GM21723 (cell line): ENCODE results near the gene EAF2.

ENCODE experiments used
- ATAC-seq: cut with Tn5 transposase; IDR thresholded peaks from one replicate; pipeline ENCODE4 v1.9.1; 2021; ENCODE audit warnings: mild to moderate bottlenecking, moderate library complexity; ENCODE audit not compliant: unreplicated experiment

The EAF2 gene

GRCh38 chr3:121834671-121835464, at the start of gene EAF2, which contains the start of gene IQCB1:
Gene EAF2 (plus strand): TSS chr3:121835209. CDS start chr3:121835286, 77 bp downstream.
Gene IQCB1 (minus strand): TSS chr3:121835060. CDS start chr3:121828960, 6,100 bp downstream.
- peak; percentile 98 for ATAC-seq

- no peak for ATAC-seq
These were observed 48.5 kb upstream of the EAF2 start for GRCh38 chr3:121786485-121786884.

DNA sequence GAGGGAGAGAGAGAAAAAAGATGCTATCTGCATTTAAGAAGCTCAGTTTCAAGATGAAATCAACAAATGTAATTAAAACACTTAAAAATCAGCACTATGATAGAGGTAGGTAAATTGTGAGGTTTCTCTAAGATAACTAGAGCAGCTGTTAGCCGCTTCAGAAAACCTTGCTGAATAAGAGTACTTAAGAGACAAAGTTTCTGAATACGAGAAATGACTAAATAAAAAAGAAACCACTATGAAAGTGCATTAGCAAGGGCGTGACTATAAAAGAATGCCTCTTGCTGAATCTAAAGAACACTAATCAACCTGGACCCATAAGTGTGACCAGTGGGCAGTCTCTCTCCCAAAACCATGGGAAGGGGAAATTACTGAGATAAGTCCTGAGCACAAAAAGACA, 41.9 kb upstream of the EAF2 start:
- peak; percentile 64 for ATAC-seq

- ATAC-seq, result peak; percentile 54
These were observed 40.6 kb upstream of the EAF2 start for GRCh38 chr3:121794264-121794983.

- ATAC-seq, result no peak
These were observed 38.0 kb upstream of the EAF2 start for GRCh38 chr3:121796970-121797369.

DNA sequence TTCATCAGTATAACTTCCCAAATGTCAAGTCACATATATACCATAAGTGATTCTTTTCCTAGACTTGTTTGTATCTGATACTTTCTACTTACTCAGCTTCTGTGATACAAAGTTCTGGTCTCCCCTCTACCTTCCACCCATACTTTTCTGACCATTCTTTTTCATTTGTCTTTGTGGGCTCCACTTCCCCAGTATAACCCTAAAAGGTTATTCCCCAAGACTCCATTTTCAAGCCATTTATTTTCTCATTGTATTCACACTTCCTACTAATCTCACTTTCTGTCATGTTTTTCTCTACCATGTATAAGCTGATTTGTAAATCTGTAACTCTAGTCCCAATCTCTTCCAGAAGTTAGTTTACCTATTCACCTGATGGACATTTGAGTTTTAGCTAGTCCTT, 34.1 kb upstream of the EAF2 start:
- no peak for ATAC-seq

DNA sequence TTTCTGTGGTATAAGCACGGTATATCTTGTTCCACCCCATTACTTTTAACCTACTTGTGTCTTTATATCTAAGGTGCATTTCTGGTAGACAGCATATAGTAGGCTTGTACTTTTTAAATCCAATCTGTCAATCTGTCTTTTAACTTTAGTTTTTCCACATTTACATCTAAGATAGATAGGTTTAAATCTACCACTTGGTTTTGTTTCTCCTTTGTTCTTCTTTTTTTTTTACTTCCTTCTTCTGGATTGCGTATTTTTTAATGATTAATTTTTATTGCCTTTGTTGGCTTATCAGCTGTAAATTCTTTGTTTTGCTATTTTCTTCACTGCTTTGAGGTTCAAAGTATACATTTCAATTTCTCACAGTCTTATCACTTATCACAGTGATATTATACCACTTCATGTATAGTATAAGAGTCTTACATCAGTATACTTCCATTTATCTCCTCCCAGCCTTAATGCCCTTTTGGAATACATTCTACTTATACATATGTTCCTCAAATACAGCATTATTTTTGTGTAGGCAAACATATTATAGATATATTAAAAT, 31.2 kb upstream of the EAF2 start:
- no peak for ATAC-seq

DNA sequence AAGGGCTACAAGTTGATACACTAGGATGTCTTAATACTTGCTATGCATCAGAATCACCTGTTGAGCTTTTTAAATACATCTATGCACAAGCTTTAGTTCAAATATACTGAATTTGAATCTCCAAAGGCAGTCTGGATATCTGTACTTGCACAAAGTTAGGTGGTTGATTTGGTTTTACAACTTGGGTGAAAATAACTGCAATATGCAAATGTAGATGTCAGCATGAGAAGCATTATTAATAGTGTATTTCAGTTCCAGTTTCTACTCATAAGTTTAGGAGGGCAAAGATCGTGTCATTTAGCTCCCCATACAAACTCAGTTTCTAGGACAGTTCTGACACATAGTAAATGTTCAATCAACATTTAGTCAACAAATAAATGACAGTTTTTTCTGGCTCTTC, 25.8 kb upstream of the EAF2 start:
- ATAC-seq, result peak; percentile 95

GRCh38 chr3:121817753-121818152, 17.3 kb upstream of the EAF2 start:
- ATAC-seq, result no peak

DNA sequence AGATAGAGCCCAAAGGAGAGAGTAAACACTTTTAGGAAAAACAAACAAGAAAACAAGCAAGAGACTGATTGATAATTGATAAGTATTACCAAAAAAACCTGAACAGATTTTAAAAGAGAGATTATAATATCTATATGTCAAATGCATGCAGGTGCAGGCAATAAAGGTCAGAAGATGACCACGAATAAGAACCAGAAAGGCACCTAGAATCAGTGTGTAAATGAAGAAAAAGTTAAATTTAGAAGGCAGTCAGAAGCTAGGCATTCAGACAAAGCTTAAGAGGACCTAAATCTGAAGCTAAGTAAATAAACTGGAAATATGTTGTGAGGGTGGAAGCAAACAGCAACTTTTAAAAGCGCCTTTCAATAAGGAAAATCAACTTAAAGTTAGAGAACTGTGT, 16.4 kb upstream of the EAF2 start:
- ATAC-seq, result no peak

DNA sequence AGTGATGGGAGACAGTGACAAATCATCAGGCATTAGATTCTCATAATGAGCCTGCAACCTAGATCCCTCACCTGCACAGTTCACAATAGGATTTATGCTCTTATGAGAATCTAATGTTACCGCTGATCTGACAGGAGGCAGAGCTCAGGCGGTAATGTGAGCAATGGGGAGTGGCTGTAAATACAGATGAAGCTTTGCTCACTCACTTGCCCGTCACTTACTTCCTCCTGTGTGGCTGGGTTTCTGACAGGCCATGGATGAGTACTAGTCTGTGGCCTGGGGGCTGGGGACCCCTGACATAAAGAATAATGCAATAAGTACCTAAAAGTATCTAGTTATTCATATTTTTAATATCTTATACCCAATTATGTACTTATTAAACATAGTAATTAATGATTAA, 15.8 kb upstream of the EAF2 start:
- no peak for ATAC-seq

GRCh38 chr3:121821421-121822199, 13.4 kb upstream of the EAF2 start:
- no peak for ATAC-seq

GRCh38 chr3:121822973-121823372, 12.0 kb upstream of the EAF2 start:
- no peak for ATAC-seq

GRCh38 chr3:121834157-121834670, 795 bp upstream of the EAF2 start:
- ATAC-seq, result no peak

DNA sequence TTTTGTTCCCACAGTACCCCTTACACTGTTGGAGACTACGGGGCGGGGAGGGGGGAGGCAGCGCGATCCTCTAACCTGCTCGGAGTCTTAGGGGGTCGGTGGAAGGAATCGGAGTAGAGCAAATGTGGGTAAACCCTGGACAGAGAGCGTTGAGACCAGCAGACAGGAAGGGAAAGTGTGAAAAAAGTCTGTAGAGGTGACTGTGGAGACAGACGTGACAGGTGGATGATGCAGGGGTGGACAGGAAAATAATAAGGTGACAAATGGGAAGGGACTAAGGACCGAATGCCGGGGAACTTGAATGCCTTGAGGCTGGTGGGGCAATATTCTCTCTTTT, 424 bp downstream of the EAF2 start:
- peak; percentile 29 for ATAC-seq

GRCh38 chr3:121836064-121836463, 1.1 kb downstream of the EAF2 start:
- ATAC-seq, result no peak

DNA sequence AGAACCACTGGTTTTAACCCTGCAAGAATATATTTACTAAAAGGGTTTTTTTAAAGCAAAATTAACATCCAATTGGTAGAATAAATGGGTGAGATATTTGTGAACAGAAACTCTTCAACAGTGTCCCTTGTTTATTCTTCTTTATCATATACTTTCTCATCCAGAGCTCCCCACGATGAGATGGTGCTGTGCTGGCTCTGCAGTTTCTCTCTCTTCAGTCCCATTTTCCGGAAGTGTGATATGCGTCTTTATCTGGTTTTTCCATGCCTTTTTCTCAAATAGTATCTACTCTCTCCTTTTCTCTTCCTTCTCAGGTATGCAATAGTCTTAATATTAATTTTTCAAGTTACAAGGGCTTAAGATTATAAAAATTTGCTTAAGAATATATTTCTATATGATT, 1.5 kb downstream of the EAF2 start:
- no peak for ATAC-seq

DNA sequence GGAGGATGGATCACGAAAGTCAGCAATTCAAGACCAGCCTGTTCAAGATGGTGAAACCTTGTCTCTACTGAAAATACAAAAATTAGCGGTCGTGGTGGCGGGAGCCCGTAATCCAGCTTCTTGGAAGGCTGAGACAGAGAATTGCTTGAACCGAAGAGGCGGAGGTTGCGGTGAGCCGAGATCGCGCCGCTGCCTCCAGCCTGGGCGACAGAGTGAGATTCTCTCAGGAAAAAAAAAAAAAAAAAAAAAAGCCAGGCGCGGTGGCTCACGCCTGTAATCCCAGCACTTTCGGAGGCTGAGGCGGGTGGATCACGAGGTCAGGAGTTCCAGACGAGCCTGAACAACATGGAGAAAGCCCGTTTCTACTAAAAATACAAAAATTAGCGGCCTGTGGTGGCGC, 5.0 kb downstream of the EAF2 start:
- ATAC-seq, result no peak

DNA sequence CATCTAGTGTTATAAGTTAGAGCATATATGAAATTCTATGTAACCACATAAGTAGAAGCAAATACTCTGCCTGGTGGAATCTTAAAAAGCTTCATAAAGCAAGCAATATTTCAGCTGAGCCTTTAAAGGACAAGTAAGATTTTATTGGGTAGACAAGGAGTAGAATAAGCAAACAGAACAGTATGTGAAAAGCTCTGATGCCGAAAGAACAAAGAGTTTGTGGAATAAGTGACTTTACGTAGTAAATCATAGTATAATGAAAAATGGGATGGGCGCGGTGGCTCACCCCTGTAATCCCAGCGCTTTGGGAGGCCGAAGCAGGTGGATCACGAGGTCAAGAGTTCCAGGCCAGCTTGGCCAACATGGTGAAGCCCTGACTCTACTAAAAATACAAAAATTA, 9.9 kb downstream of the EAF2 start:
- ATAC-seq, result no peak

DNA sequence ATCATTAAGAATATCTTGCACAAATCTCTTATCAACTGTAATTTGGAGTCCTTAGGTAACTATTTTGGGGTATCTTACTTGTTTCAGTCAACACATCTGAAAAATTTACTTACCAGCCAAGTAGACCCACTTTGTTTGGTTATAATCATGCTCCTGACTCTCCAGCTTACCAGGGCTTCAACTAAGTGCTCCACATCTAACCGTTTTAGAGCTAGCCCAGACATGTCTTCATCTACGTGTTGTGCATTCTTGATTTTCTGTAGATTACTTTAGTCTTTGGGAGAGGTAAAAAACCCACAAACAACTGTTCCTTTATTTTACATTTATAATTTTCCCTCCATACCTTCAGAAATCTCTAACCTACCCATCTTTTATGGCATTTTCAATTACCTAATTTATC, 17.2 kb downstream of the EAF2 start:
- no peak for ATAC-seq

DNA sequence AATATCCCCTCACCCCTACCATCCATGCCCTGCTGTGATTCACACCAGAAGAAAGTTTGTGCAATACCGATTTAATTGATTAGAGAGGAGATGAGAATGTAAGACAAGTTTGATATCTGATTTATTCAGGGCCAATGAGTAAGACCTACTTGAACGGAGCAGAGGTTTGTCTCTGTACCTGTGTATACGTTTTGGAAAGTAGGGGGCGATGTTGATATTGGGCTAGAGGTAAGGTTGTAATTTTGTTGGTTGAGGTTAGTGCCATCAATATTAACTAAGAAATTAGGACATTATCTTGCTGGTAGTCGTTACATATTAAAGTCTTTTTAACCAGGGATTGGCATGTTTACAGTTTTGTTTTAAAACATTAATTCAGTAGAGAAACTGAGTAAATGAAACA, 20.5 kb downstream of the EAF2 start:
- no peak for ATAC-seq
